IPS DF 4.7 (cell line): ENCODE data around the gene CYP2A6.
"Not testable (repeated sequence)": the region's sequence is repeated elsewhere in the genome, so short reads cannot be mapped to it uniquely, and the experiment has no call there.

Source experiments
- DNase-seq: peaks from one replicate; pipeline ENCODE4 v3.0.0-alpha.2; 2013; ENCODE audit warnings: low spot score; ENCODE audit errors: extremely low read depth

CYP2A6 gene

DNA sequence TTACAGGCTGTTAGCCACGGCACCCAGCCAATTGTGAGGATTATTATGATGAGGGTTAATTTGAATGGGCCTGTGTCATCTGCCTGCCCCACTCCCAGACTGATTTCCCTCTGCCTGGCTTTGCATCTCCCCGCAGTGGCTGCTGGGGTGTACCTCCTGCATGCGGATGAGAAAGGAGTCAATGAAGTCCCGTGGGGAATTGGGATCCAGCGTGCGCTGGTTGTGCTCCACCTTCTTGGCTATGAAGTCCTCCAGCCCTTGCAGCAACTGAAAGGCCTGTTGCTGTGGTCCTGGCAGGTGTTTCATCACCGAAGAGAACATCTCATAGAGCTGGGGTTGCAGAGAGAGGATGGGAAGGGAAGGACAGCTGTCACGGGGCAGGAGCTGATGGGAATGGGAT, 3.5 kb downstream of the CYP2A6 start:
- DNase-seq, result not testable (repeated sequence)

- not testable (repeated sequence) for DNase-seq
Measured at GRCh38 chr19:40843653-40844052, 6.6 kb downstream of the CYP2A6 start.

DNA sequence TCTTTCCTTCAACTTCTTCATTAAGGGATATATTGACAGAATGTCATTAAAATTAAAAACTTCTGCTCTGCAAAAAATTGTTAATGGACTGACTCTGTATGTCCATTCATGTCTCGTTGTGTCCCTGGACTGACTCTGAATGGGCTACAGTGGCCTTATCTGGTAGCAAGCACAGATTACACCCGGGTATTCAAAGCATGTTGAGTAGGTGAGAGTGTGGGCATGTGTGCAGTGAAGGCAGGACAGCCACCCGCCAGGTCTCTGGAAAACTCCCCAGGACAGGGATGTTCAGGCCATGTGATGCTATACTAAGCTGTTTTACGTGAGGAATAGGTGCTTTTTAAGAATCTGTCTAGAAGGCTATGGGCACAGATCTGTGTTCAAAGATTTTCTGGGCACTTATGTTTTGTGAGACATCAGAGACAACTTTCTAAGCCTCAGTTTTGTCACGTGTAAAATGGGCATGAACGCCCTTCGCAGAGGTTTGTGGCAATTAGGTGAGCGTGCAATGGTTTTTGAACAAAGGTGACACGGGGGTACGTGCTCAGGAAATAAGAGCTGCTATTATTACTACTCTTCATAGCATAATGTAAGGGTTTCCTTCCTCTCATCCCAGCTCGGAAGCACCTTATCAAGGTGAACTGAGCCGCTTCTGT, 7.1 kb downstream of the CYP2A6 start:
- not testable (repeated sequence) for DNase-seq

DNA sequence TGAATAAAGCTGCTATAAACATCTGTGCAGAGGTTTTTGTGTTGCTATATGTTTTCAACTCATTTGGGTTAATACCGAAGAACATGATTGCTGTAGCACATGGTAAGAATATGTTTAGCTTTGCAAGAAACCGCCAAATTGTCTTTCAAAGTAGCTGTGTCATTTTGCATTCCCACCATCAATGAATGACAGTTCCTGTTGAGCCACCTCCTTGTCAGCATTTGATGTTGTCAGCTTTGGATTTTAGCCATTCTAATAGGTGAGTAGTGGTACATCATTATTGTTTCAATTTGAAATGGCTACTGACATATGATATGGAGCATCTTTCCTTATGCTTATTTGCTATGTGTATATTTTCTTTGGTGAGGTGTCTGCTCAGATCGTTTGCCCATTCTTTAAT, 8.2 kb downstream of the CYP2A6 start:
- not testable (repeated sequence) for DNase-seq

DNA sequence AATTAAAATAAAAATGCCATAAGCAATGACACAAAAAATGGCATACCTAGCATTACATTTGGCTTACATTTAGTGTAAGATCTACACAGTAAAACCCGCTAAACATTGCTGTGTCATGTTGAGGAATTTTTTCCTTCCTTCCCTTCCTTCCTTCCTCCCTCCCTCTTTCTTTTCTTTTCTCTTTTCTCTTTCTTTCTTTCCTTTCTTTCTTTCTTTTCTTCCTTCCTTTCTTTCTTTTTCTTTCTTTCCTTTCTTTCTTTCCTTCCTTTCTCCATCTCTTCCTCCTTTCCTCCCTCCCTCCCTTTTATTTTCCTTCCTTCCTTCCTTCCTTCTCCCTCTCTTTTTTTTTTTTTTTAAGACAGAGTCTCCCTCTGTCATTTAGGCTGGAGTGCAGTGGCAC, 11.8 kb downstream of the CYP2A6 start:
- DNase-seq, result not testable (repeated sequence)

GRCh38 chr19:40836754-40837429, 13.4 kb downstream of the CYP2A6 start:
- DNase-seq, result no peak

- not testable (repeated sequence) for DNase-seq
Measured at GRCh38 chr19:40833728-40834533, 16.3 kb downstream of the CYP2A6 start.

DNA sequence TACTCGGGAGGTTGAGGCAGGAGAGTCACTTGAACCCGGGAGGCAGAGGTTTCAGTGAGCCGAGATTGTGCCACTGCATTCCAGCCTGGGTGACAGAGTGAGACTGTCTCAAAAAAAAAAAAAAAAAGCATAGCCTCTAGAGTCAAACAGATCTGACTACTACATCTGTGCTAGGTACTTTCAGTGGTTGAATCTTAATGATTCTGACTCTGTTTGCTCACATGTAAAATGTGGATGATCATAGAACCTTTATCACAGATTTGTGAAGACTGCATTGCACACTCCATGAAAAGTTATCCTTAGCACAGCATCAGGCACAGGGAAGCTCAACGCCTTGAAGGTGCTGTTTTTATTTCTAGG, 17.8 kb downstream of the CYP2A6 start:
- not testable (repeated sequence) for DNase-seq

- DNase-seq, result no peak
Measured at GRCh38 chr19:40831502-40832430, 18.5 kb downstream of the CYP2A6 start.

DNA sequence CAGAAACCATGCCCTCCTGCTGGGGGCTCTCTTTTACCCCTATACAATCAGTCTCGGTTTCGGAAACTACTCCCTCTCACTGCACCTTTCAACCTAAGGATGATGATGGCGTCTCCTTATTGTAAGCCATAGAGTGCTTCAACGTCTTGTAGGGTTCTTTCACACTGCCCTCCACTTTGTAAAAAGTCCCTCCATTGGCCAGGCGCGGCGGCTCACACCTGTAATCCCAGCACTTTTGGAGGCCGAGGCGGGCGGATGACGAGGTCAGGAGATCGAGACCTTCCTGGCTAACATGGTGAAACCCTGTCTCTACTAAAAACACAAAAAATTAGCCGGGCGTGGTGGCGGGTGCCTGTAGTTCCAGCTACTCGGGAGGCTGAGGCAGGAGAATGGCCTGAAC, 19.5 kb downstream of the CYP2A6 start:
- DNase-seq, result not testable (repeated sequence)

DNA sequence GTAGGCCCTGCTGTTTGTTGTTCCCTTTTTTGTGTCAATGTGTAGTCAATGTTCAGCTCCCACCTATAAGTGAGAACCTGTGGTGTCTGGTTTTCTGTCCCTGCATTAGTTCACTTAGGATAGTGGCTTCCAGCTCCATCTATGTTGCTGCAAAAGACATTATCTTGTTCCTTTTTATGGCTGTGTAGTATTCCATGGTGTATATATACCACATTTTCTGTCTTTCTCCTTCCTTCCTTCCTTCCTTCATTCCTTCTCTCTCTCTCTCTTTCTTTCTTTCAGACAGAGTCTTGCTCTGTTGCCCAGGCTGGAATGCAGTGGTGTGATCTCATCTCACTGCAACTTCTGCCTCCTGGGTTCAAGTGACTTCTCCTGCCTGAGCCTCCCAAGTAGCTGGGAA, 21.0 kb downstream of the CYP2A6 start:
- no peak for DNase-seq

GRCh38 chr19:40827386-40828247, 22.6 kb downstream of the CYP2A6 start:
- DNase-seq, result no peak

DNA sequence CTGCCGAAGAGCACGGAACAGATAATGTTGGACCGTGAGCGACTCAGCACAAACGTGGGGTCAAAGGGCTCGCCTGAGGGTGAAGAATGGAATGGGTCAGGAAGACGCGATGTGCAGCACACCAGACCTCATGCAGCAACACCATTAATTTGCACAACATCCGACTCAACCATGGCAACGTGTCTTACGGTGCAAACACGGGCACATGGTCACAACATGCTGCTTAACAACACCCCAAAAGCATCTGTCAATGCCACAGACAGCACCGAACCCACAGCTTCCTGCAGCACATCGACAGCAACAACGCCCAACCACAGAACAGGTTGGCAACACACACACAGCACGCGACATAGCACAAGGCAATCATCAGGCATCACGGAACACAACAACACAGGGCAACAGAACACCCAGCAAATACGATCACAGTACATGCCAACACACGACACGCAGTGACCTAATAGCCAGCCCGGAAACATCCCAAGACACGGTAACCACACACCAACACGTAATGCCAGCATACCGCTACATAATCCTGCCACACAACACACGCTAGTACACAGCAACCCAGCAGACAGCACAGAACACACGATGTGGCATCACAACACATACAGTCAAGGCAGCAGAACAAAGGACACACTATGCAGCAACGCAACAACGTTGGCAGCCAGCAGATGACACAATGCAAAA, 23.4 kb downstream of the CYP2A6 start:
- not testable (repeated sequence) for DNase-seq

- DNase-seq, result not testable (repeated sequence)
Measured at GRCh38 chr19:40826312-40826698, 23.9 kb downstream of the CYP2A6 start.

DNA sequence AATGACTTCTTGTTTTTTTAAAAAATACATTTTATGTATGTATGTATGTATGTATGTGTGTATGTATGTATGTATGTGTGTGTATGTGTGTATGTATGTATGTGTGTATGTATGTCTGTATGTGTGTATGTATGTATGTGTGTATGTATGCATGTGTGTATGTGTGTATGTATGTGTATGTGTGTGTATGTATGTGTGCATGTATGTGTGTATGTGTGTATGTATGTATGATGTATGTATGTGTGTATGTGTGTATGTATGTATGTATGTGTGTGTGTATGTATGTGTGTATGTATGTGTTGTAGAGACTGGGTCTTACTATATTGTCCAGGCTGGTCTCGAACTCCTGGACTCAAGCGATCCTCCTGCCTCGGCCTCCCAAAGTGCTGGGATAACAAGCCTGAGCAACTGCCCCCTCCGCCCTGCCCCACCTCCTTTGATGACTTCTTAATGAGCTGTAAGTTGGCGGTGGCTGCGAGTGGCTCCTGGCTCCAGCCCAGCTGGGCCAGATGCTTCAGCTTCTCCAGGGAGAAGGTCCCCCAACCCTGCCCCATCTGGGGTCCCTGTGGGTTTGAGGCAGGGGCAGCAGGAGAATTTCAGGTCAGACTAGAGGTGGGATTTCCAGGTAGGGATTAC, 24.7 kb downstream of the CYP2A6 start:
- not testable (repeated sequence) for DNase-seq

- DNase-seq, result not testable (repeated sequence)
Measured at GRCh38 chr19:40824916-40825315, 25.3 kb downstream of the CYP2A6 start.

DNA sequence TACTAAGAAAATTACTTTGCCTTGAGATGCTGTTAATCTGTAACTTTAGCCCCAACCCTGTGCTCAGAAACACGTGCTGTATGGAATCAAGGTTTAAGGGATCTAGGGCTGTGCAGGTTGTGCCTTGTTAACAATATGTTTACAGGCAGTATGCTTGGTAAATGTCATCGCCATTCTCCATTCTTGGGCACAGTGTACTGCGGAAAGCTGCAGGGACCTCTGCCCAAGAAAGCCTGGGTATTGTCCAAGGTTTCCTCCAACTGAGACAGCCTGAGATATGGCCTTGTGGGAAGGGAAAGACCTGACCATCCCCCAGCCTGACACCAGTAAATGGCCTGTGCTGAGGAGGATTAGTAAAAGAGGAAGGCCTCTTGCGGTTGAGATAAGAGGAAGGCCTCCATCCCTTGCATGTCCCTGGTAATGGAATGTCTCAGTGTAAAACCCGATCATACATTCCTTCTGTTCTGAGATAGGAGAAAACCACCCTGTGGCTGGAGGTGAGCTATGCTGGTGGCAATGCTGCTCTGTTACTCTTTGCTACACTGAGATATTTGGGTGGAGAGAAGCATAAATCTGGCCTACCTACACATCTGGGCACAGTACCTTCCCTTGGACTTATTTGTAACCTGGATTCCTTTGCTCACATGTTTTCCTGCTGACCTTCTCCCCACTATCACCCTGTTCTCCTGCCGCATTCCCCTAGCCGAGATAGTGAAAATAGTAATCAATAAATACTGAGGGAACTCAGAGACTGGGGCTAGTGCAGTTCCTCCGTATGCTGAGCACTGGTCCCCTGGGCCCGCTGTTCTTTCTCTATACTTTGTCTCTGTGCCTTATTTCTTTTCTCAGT, 27.3 kb downstream of the CYP2A6 start:
- DNase-seq, result not testable (repeated sequence)

- DNase-seq, result no peak
Measured at GRCh38 chr19:40822161-40822560, 28.1 kb downstream of the CYP2A6 start.
